ENCODE measurements around the gene NR2F6. TPM values are rescaled to one million over a fixed set of nuclear protein-coding genes. Genes with fewer than 3 reads are reported as not detected.
A peak's percentile ranks its signal among the peaks of the same experiment; 100 is the strongest.

NR2F6 gene
- total and polyA plus RNA-seq, 5 donors from 2014 or later, result 0.52 to 3.2 (median 0.86) TPM

DNA sequence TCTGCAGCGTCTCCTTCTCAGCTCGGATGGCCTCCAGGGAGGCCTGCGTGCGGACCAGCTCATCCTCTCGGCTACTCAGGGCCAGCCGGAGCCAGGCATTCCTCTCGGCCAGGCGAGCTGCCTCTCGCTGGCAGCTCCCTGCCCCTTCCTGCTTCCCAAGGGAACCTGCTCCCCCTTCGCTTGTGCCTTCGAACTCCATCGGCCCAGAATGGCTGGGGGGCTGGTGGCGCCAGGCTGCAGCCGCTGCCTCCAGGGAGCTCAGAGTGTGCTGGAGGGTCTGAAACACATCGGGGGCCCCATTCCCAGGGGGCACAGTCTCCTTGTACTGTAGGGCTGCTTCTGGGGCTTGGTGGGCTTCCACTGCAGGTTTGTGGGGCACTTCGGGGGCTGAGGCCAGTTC is 16.8 kb upstream of the NR2F6 start:
- H3K4me1 Mint-ChIP-seq, result peaks cover 6 to 29% (median 16%) of the 10 kb centered on the region in 4 donors
- H3K9me3 Mint-ChIP-seq, result no peaks in the 10 kb centered on the region
- peaks cover 16% of the 10 kb centered on the region for H3K27me3 Mint-ChIP-seq
- no peak overlapping the region for H3K4me3 Mint-ChIP-seq
- Histone ChIP-seq H3K4me1 (ENCODE audit: control insufficient read depth, insufficient read depth, low read length, poor library complexity, severe bottlenecking) (peaks cover 15% of the 10 kb centered on the region), H3K27ac (ENCODE audit: insufficient read depth, low read length, poor library complexity, severe bottlenecking) (no peak overlapping the region), H3K36me3 (ENCODE audit: control insufficient read depth, insufficient read depth, low read length) (no peaks in the 10 kb centered on the region), H3K27me3 (ENCODE audit: control insufficient read depth, insufficient read depth, low read length) (no peaks in the 10 kb centered on the region), H3K9me3 (ENCODE audit: control insufficient read depth in 2 of 2, low read length in 2 of 2) (no peaks in the 10 kb centered on the region), H3K4me3 (ENCODE audit: low read depth, low read length) (no peak overlapping the region)
- H3K27ac Mint-ChIP-seq, result peak overlapping the region in 1 of 3 donors; percentile 20
- DNase-seq (no peak), ATAC-seq (ENCODE audit: low read depth in 2 of 2) (no peak)
- no peaks in the 10 kb centered on the region for H3K36me3 Mint-ChIP-seq

DNA sequence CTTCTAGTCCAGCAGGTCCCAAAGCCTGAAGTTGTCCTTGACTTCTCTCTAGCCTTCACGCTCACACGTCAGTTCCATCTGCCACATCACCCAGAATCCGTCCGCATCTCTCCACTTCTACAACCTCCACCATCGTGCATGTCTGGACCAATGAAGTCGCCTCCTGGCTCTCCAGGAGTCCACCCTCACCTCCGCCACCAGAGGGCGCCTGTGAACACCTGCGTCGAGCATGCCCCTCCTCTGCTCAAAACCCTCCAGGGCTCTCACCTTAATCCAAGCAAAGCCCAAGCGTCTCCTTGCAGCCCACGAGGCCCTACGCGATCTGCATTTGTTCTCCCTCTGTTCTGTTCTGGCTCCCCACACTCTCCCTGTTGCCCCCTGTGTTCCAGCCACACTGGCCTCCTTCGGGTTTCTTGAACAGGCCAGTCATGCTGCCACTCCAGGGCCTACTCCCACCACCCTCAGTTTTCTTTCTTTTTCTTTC is 15.2 kb upstream of the NR2F6 start:
- no peaks in the 10 kb centered on the region for H3K36me3 Mint-ChIP-seq
- H3K4me3 Mint-ChIP-seq, result peak overlapping the region in 1 of 4 donors; percentile 22
- H3K27me3 Mint-ChIP-seq, result peaks cover 11% of the 10 kb centered on the region
- H3K36me3 ChIP-seq (ENCODE audit: control insufficient read depth, insufficient read depth, low read length), result no peaks in the 10 kb centered on the region
- peak overlapping the region in 1 of 3 donors; percentile 8 for H3K27ac Mint-ChIP-seq
- H3K4me1 ChIP-seq (ENCODE audit: control insufficient read depth, insufficient read depth, low read length, poor library complexity, severe bottlenecking), result peaks cover 8% of the 10 kb centered on the region
- no peaks in the 10 kb centered on the region for H3K27me3 ChIP-seq (ENCODE audit: control insufficient read depth, insufficient read depth, low read length)
- no peak overlapping the region for H3K27ac ChIP-seq (ENCODE audit: insufficient read depth, low read length, poor library complexity, severe bottlenecking)
- no peaks in the 10 kb centered on the region for H3K9me3 ChIP-seq (ENCODE audit: control insufficient read depth in 2 of 2, low read length in 2 of 2)
- peaks cover 0 to 16% (median 8%) of the 10 kb centered on the region in 4 donors for H3K4me1 Mint-ChIP-seq
- peak; percentile 96 to 98 for ATAC-seq (ENCODE audit: low read depth in 2 of 2)
- H3K4me3 ChIP-seq (ENCODE audit: low read depth, low read length), result no peak overlapping the region
- DNase-seq, result peak; percentile 77 to 91 (median 87)
- H3K9me3 Mint-ChIP-seq, result no peaks in the 10 kb centered on the region

DNA sequence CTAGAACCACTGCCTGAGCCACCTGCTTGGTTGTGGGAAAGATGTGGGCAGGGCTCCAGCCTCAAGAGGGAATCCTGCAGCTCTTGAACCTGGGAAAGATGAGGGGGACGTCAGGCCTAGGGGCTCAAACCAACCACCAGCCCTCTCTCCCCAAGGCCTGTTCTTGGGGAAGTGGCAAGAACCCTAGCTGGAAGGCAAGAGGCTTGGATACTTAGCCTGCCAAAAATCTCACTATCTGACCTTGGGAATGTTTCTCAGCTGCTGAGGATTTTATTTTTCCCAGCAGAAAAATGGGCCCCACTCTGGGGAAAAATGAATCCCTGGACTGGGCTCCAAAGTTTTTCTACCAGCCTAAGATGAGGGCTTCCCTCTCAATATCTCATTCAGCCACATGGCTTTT is 14.2 kb upstream of the NR2F6 start:
- Histone ChIP-seq H3K9me3 (ENCODE audit: control insufficient read depth in 2 of 2, low read length in 2 of 2) (no peaks in the 10 kb centered on the region), H3K4me3 (ENCODE audit: low read depth, low read length) (no peak overlapping the region), H3K4me1 (ENCODE audit: control insufficient read depth, insufficient read depth, low read length, poor library complexity, severe bottlenecking) (peaks cover 5% of the 10 kb centered on the region), H3K27ac (ENCODE audit: insufficient read depth, low read length, poor library complexity, severe bottlenecking) (no peak overlapping the region), H3K36me3 (ENCODE audit: control insufficient read depth, insufficient read depth, low read length) (no peaks in the 10 kb centered on the region), H3K27me3 (ENCODE audit: control insufficient read depth, insufficient read depth, low read length) (no peaks in the 10 kb centered on the region)
- no peaks in the 10 kb centered on the region for H3K36me3 Mint-ChIP-seq
- ATAC-seq (ENCODE audit: low read depth in 2 of 2) (no peak), DNase-seq (no peak)
- H3K9me3 Mint-ChIP-seq, result no peaks in the 10 kb centered on the region
- peaks cover 15% of the 10 kb centered on the region for H3K27me3 Mint-ChIP-seq
- no peak overlapping the region for H3K4me3 Mint-ChIP-seq
- no peak overlapping the region for H3K27ac Mint-ChIP-seq
- H3K4me1 Mint-ChIP-seq, result peaks cover 0 to 14% (median 8%) of the 10 kb centered on the region in 4 donors

DNA sequence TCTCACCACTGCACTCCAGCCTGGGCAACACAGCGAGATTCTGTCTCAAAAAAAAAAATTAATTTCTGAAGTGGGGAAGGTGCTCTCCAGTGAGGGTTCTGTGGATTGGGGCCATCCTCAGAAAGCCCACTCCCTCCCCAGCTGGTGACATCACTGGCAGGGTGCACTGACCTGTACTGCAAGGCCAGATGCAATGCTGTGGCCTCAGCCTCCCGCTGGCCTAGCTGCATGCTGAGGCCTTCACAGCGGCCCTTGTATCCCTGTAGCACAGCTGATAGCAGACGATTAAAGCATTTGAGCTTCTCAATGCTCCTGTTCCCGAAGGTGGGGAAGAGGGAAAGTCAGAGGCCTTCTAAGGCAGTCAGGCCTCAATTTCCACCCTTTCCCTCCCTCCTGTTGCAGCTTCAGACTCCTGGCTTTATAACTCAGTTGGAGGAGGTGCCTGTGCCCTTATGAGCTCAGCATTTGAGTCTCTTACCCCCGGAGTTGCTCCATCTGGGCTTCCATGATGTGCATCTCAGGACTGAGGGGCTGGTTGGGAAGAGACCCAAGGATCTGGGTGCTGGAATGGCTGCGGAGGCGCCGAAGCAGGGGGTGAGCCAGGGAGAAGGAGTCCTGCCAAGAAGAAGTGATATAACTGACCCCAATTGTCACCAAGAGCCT is 13.5 kb upstream of the NR2F6 start:
- Mint-ChIP-seq H3K4me1 (peaks cover 0 to 8% (median 5%) of the 10 kb centered on the region in 4 donors), H3K27me3 (peaks cover 15% of the 10 kb centered on the region), H3K9me3 (no peaks in the 10 kb centered on the region), H3K36me3 (no peaks in the 10 kb centered on the region), H3K27ac (no peak overlapping the region), H3K4me3 (no peak overlapping the region)
- Histone ChIP-seq H3K9me3 (ENCODE audit: control insufficient read depth in 2 of 2, low read length in 2 of 2) (no peaks in the 10 kb centered on the region), H3K4me1 (ENCODE audit: control insufficient read depth, insufficient read depth, low read length, poor library complexity, severe bottlenecking) (no peaks in the 10 kb centered on the region), H3K27ac (ENCODE audit: insufficient read depth, low read length, poor library complexity, severe bottlenecking) (no peak overlapping the region), H3K4me3 (ENCODE audit: low read depth, low read length) (no peak overlapping the region), H3K36me3 (ENCODE audit: control insufficient read depth, insufficient read depth, low read length) (no peaks in the 10 kb centered on the region), H3K27me3 (ENCODE audit: control insufficient read depth, insufficient read depth, low read length) (no peaks in the 10 kb centered on the region)
- ATAC-seq (ENCODE audit: low read depth in 2 of 2) (no peak), DNase-seq (no peak)

DNA sequence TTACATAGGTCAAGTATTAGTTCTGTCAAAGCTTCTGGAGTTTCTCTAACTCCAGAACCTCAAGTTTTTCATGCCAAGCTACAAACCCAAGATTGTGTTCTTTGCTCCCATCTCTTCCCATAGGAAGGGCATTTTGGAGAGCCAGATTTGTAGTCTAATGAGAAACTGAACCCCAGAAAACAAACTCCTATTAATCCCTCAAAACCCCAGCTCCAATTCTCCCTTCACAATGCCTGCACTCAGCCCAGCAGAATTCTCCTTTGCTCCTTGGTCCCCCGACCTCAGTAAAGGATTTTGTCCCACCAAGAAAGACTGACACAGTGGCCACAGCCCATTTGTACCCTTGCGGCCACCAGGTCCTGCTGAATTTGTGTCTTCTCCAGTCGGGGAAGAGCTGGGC is 10.4 kb upstream of the NR2F6 start:
- no peaks in the 10 kb centered on the region for H3K9me3 ChIP-seq (ENCODE audit: control insufficient read depth in 2 of 2, low read length in 2 of 2)
- H3K4me3 ChIP-seq (ENCODE audit: low read depth, low read length), result no peak overlapping the region
- peaks cover 0 to 7% (median 4%) of the 10 kb centered on the region in 4 donors for H3K4me1 Mint-ChIP-seq
- no peak overlapping the region for H3K4me3 Mint-ChIP-seq
- H3K9me3 Mint-ChIP-seq, result no peaks in the 10 kb centered on the region
- DNase-seq (no peak), ATAC-seq (ENCODE audit: low read depth in 2 of 2) (no peak)
- no peak overlapping the region for H3K27ac Mint-ChIP-seq
- no peaks in the 10 kb centered on the region for H3K27me3 ChIP-seq (ENCODE audit: control insufficient read depth, insufficient read depth, low read length)
- no peaks in the 10 kb centered on the region for H3K36me3 Mint-ChIP-seq
- H3K4me1 ChIP-seq (ENCODE audit: control insufficient read depth, insufficient read depth, low read length, poor library complexity, severe bottlenecking), result no peaks in the 10 kb centered on the region
- H3K27ac ChIP-seq (ENCODE audit: insufficient read depth, low read length, poor library complexity, severe bottlenecking), result no peak overlapping the region
- peaks cover 15% of the 10 kb centered on the region for H3K27me3 Mint-ChIP-seq
- H3K36me3 ChIP-seq (ENCODE audit: control insufficient read depth, insufficient read depth, low read length), result no peaks in the 10 kb centered on the region

DNA sequence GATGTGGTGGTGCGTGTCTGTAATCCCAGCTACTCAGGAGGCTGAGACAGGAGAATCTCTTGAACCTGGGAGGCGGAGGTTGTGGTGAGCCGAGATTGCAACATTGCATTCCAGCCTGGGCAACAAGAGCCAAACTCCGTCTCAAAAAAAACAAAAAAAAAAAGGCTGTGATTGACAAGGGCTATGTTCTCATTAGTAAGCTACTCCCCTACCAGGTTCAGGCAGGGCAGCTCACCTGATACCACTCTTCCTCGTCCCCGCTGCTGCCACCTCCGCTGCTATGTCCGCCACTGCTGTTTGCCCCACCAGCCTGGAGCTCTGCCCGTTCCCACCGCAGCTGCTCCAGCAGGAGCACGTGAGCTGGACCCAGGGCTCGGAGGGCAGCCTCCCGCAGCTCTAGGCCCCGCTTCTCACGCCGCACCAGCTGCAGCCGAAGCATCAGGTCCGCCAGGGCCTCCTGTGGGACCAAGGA is 9.5 kb upstream of the NR2F6 start:
- no peak overlapping the region for H3K4me3 ChIP-seq (ENCODE audit: low read depth, low read length)
- H3K9me3 ChIP-seq (ENCODE audit: control insufficient read depth in 2 of 2, low read length in 2 of 2), result no peaks in the 10 kb centered on the region
- Mint-ChIP-seq H3K27me3 (peaks cover 9% of the 10 kb centered on the region), H3K4me3 (no peak overlapping the region), H3K27ac (no peak overlapping the region), H3K9me3 (no peaks in the 10 kb centered on the region), H3K36me3 (no peaks in the 10 kb centered on the region), H3K4me1 (no peaks in the 10 kb centered on the region)
- H3K36me3 ChIP-seq (ENCODE audit: control insufficient read depth, insufficient read depth, low read length), result no peaks in the 10 kb centered on the region
- H3K27me3 ChIP-seq (ENCODE audit: control insufficient read depth, insufficient read depth, low read length), result no peaks in the 10 kb centered on the region
- H3K27ac ChIP-seq (ENCODE audit: insufficient read depth, low read length, poor library complexity, severe bottlenecking), result no peak overlapping the region
- H3K4me1 ChIP-seq (ENCODE audit: control insufficient read depth, insufficient read depth, low read length, poor library complexity, severe bottlenecking), result no peaks in the 10 kb centered on the region
- DNase-seq (no peak), ATAC-seq (ENCODE audit: low read depth in 2 of 2) (no peak)

DNA sequence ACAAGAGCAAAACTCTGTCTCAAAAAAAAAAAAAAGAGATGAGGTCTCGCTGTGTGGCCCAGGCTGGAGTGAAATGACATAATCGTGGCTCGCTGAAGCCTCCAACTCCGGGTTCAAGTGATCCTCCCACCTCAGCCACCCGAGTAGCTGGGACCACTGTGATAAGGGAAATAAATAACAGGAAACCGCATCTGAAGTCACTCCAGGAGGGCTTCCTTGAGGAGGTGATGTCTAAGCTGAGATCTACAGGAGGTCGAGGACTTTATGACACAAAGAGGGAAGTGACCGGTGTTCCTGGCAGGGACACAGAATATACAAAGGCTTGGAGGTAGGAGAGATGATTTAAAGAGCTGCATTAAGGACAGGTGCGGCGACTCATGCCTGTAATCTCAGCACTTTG is 8.9 kb upstream of the NR2F6 start:
- peaks cover 9% of the 10 kb centered on the region for H3K27me3 Mint-ChIP-seq
- Histone ChIP-seq H3K4me3 (ENCODE audit: low read depth, low read length) (no peak overlapping the region), H3K9me3 (ENCODE audit: control insufficient read depth in 2 of 2, low read length in 2 of 2) (no peaks in the 10 kb centered on the region), H3K36me3 (ENCODE audit: control insufficient read depth, insufficient read depth, low read length) (no peaks in the 10 kb centered on the region), H3K4me1 (ENCODE audit: control insufficient read depth, insufficient read depth, low read length, poor library complexity, severe bottlenecking) (no peaks in the 10 kb centered on the region), H3K27ac (ENCODE audit: insufficient read depth, low read length, poor library complexity, severe bottlenecking) (no peak overlapping the region), H3K27me3 (ENCODE audit: control insufficient read depth, insufficient read depth, low read length) (no peaks in the 10 kb centered on the region)
- no peaks in the 10 kb centered on the region for H3K36me3 Mint-ChIP-seq
- H3K4me1 Mint-ChIP-seq, result no peaks in the 10 kb centered on the region
- H3K4me3 Mint-ChIP-seq, result no peak overlapping the region
- H3K27ac Mint-ChIP-seq, result no peak overlapping the region
- ATAC-seq (ENCODE audit: low read depth in 2 of 2) (no peak), DNase-seq (no peak)
- H3K9me3 Mint-ChIP-seq, result no peaks in the 10 kb centered on the region
